Activated naive CD4-positive, alpha-beta T cell treated with anti-CD3 and anti-CD28 coated beads, Interleukin-2, amount 10 ng/mL, durations not matched to agents 7 days and 5 days (primary cell): ENCODE results near the gene SDHB.
A peak's percentile ranks its signal among the peaks of the same experiment; 100 is the strongest.

Experiments
- CTCF ChIA-PET: fragments of 350-600 bp; sonication (Branson Sonifier 250); formaldehyde crosslinking; loops from one replicate; lab custom pipeline; 2021; ENCODE audit warnings: antibody characterized with exemption; lab: Charles Lee
- DNase-seq: peaks from one replicate; pipeline ENCODE4 v3.0.0-alpha.2; 2020
- H3K27ac Mint-ChIP-seq: one replicate; pipeline ENCODE4 v1.8.0; 2021; ENCODE audit warnings: mild to moderate bottlenecking, moderate library complexity, mixed read lengths
- H3K27me3 Mint-ChIP-seq: one replicate; pipeline ENCODE4 v1.8.0; 2021; ENCODE audit warnings: mild to moderate bottlenecking, mixed read lengths
- H3K36me3 Mint-ChIP-seq: one replicate; pipeline ENCODE4 v1.8.0; 2021; ENCODE audit warnings: mixed read lengths
- H3K4me1 Mint-ChIP-seq: one replicate; pipeline ENCODE4 v1.8.0; 2021; ENCODE audit warnings: mixed read lengths
- H3K4me3 Mint-ChIP-seq: one replicate; pipeline ENCODE4 v1.8.0; 2021; ENCODE audit warnings: mild to moderate bottlenecking, moderate library complexity, mixed read lengths
- H3K9me3 Mint-ChIP-seq: one replicate; pipeline ENCODE4 v1.8.0; 2021; ENCODE audit warnings: mixed read lengths

SDHB gene

GRCh38 chr1:17053685-17054410 lies at the start of gene SDHB:
Gene SDHB, minus strand, starts transcription at chr1:17054032. Its CDS starts 13 bp downstream, at chr1:17054019.
- CTCF ChIA-PET, result no interaction called here
- peaks cover 33% of the 10 kb centered on the region for H3K4me1 Mint-ChIP-seq
- peaks cover 21% of the 10 kb centered on the region for H3K27me3 Mint-ChIP-seq
- peak within 1 kb of the TSS; percentile 95 for H3K27ac Mint-ChIP-seq
- H3K36me3 Mint-ChIP-seq, result peaks cover 9% of the 10 kb centered on the region
- peak within 1 kb of the TSS; percentile 99 for H3K4me3 Mint-ChIP-seq
- DNase-seq, result peak; percentile 99
- H3K9me3 Mint-ChIP-seq, result no peaks in the 10 kb centered on the region

GRCh38 chr1:17102232-17102631 lies 48.4 kb upstream of the SDHB start:
- H3K27ac Mint-ChIP-seq, result no peak overlapping the region
- H3K4me3 Mint-ChIP-seq, result no peak overlapping the region
- no peaks in the 10 kb centered on the region for H3K36me3 Mint-ChIP-seq
- H3K9me3 Mint-ChIP-seq, result no peaks in the 10 kb centered on the region
- DNase-seq, result no peak
- H3K27me3 Mint-ChIP-seq, result peaks cover 30% of the 10 kb centered on the region
- H3K4me1 Mint-ChIP-seq, result no peaks in the 10 kb centered on the region
- CTCF ChIA-PET, result no interaction called here

GRCh38 chr1:17101261-17101660 lies 47.4 kb upstream of the SDHB start:
- CTCF ChIA-PET, result no interaction called here
- H3K9me3 Mint-ChIP-seq, result no peaks in the 10 kb centered on the region

GRCh38 chr1:17099616-17100340 lies 45.9 kb upstream of the SDHB start:
- Mint-ChIP-seq H3K36me3 (no peaks in the 10 kb centered on the region), H3K9me3 (no peaks in the 10 kb centered on the region), H3K4me1 (no peaks in the 10 kb centered on the region), H3K27me3 (peaks cover 20% of the 10 kb centered on the region), H3K4me3 (no peak overlapping the region), H3K27ac (no peak overlapping the region)
- no peak for DNase-seq
- CTCF ChIA-PET, result no interaction called here

More at GRCh38 chr1:17101261-17101660, 47.4 kb upstream of the SDHB start:
- Mint-ChIP-seq H3K27ac (no peak overlapping the region), H3K4me1 (no peaks in the 10 kb centered on the region), H3K27me3 (peaks cover 23% of the 10 kb centered on the region), H3K4me3 (no peak overlapping the region), H3K36me3 (no peaks in the 10 kb centered on the region)
- DNase-seq, result no peak

GRCh38 chr1:17098446-17099317 lies 44.9 kb upstream of the SDHB start:
- peaks cover 20% of the 10 kb centered on the region for H3K27me3 Mint-ChIP-seq
- no peak overlapping the region for H3K27ac Mint-ChIP-seq
- H3K4me3 Mint-ChIP-seq, result no peak overlapping the region
- H3K9me3 Mint-ChIP-seq, result no peaks in the 10 kb centered on the region
- H3K36me3 Mint-ChIP-seq, result no peaks in the 10 kb centered on the region
- no peaks in the 10 kb centered on the region for H3K4me1 Mint-ChIP-seq
- no peak for DNase-seq
- CTCF ChIA-PET, result no interaction called here

GRCh38 chr1:17097787-17098186 lies 44.0 kb upstream of the SDHB start:
- no peaks in the 10 kb centered on the region for H3K9me3 Mint-ChIP-seq
- no peak overlapping the region for H3K27ac Mint-ChIP-seq
- no peaks in the 10 kb centered on the region for H3K4me1 Mint-ChIP-seq
- CTCF ChIA-PET, result no interaction called here
- H3K27me3 Mint-ChIP-seq, result peaks cover 23% of the 10 kb centered on the region
- DNase-seq, result no peak
- no peaks in the 10 kb centered on the region for H3K36me3 Mint-ChIP-seq
- no peak overlapping the region for H3K4me3 Mint-ChIP-seq

- H3K27ac Mint-ChIP-seq, result no peak overlapping the region
- H3K4me3 Mint-ChIP-seq, result no peak overlapping the region
- CTCF ChIA-PET, result no interaction called here
- no peak for DNase-seq
- H3K27me3 Mint-ChIP-seq, result peaks cover 23% of the 10 kb centered on the region
- no peaks in the 10 kb centered on the region for H3K4me1 Mint-ChIP-seq
- no peaks in the 10 kb centered on the region for H3K36me3 Mint-ChIP-seq
- no peaks in the 10 kb centered on the region for H3K9me3 Mint-ChIP-seq
Measured at GRCh38 chr1:17097147-17097546, 43.3 kb upstream of the SDHB start.

GRCh38 chr1:17096584-17096983 lies 42.8 kb upstream of the SDHB start:
- H3K9me3 Mint-ChIP-seq, result no peaks in the 10 kb centered on the region
- no peak overlapping the region for H3K4me3 Mint-ChIP-seq
- DNase-seq, result no peak
- CTCF ChIA-PET, result no interaction called here
- peaks cover 23% of the 10 kb centered on the region for H3K27me3 Mint-ChIP-seq
- H3K36me3 Mint-ChIP-seq, result no peaks in the 10 kb centered on the region
- H3K27ac Mint-ChIP-seq, result no peak overlapping the region
- no peaks in the 10 kb centered on the region for H3K4me1 Mint-ChIP-seq

GRCh38 chr1:17095141-17095540 lies 41.3 kb upstream of the SDHB start:
- CTCF ChIA-PET, result no interaction called here
- no peak overlapping the region for H3K4me3 Mint-ChIP-seq
- no peak overlapping the region for H3K27ac Mint-ChIP-seq
- H3K9me3 Mint-ChIP-seq, result no peaks in the 10 kb centered on the region
- no peak for DNase-seq
- no peaks in the 10 kb centered on the region for H3K36me3 Mint-ChIP-seq
- no peaks in the 10 kb centered on the region for H3K4me1 Mint-ChIP-seq
- H3K27me3 Mint-ChIP-seq, result peaks cover 23% of the 10 kb centered on the region

GRCh38 chr1:17094664-17095063 lies 40.8 kb upstream of the SDHB start:
- Mint-ChIP-seq H3K36me3 (no peaks in the 10 kb centered on the region), H3K4me1 (no peaks in the 10 kb centered on the region)
- CTCF ChIA-PET, result no interaction called here

GRCh38 chr1:17093822-17094393 lies 40.1 kb upstream of the SDHB start:
- DNase-seq, result no peak

More at GRCh38 chr1:17094664-17095063, 40.8 kb upstream of the SDHB start:
- Mint-ChIP-seq H3K9me3 (no peaks in the 10 kb centered on the region), H3K27me3 (peaks cover 20% of the 10 kb centered on the region), H3K27ac (no peak overlapping the region), H3K4me3 (no peak overlapping the region)
- DNase-seq, result no peak

GRCh38 chr1:17091252-17091651 lies 37.4 kb upstream of the SDHB start:
- Mint-ChIP-seq H3K27me3 (peaks cover 11% of the 10 kb centered on the region), H3K4me3 (no peak overlapping the region), H3K27ac (no peak overlapping the region), H3K36me3 (no peaks in the 10 kb centered on the region), H3K9me3 (no peaks in the 10 kb centered on the region), H3K4me1 (no peaks in the 10 kb centered on the region)
- DNase-seq, result no peak
- CTCF ChIA-PET, result no interaction called here

More at GRCh38 chr1:17093822-17094393, 40.1 kb upstream of the SDHB start:
- Mint-ChIP-seq H3K9me3 (no peaks in the 10 kb centered on the region), H3K27me3 (peaks cover 19% of the 10 kb centered on the region), H3K36me3 (no peaks in the 10 kb centered on the region), H3K27ac (no peak overlapping the region), H3K4me1 (no peaks in the 10 kb centered on the region), H3K4me3 (no peak overlapping the region)
- CTCF ChIA-PET, result interaction anchor here (0.6 kb wide), 1 partner anchor 233 kb away, joined by 3 read pairs; no protein-coding TSS in a partner anchor

GRCh38 chr1:17089506-17089905 lies 35.7 kb upstream of the SDHB start:
- Mint-ChIP-seq H3K27ac (no peak overlapping the region), H3K4me3 (no peak overlapping the region), H3K9me3 (no peaks in the 10 kb centered on the region), H3K27me3 (peaks cover 7% of the 10 kb centered on the region), H3K4me1 (no peaks in the 10 kb centered on the region), H3K36me3 (no peaks in the 10 kb centered on the region)
- no peak for DNase-seq
- CTCF ChIA-PET, result no interaction called here

- H3K4me1 Mint-ChIP-seq, result no peaks in the 10 kb centered on the region
- H3K9me3 Mint-ChIP-seq, result no peaks in the 10 kb centered on the region
- no peak overlapping the region for H3K27ac Mint-ChIP-seq
- CTCF ChIA-PET, result no interaction called here
- H3K4me3 Mint-ChIP-seq, result no peak overlapping the region
- no peak for DNase-seq
- peaks cover 15% of the 10 kb centered on the region for H3K27me3 Mint-ChIP-seq
- H3K36me3 Mint-ChIP-seq, result no peaks in the 10 kb centered on the region
Measured at GRCh38 chr1:17086751-17087150, 32.9 kb upstream of the SDHB start.
